AG10803 (cell line): ENCODE results near the gene CPLX1.

Experiments
- DNase-seq: peaks from one replicate; pipeline ENCODE4 v3.0.0; 2010; ENCODE audit warnings: low read depth
- H3K4me3 ChIP-seq: 2 replicates; pipeline ENCODE4 v1.5.1; 2011; ENCODE audit warnings: mild to moderate bottlenecking, low read length, control low read depth
- CTCF ChIP-seq: conservative IDR thresholded peaks from 2 replicates; pipeline ENCODE4 v1.5.1; 2011; ENCODE audit warnings: mild to moderate bottlenecking, low read length, control low read depth, inconsistent platforms

Gene CPLX1

GRCh38 chr4:864456-865120 is 38.7 kb upstream of the CPLX1 start:
- no peak overlapping the region for H3K4me3 ChIP-seq
- DNase-seq, result no peak
- no peak for TF ChIP-seq CTCF

DNA sequence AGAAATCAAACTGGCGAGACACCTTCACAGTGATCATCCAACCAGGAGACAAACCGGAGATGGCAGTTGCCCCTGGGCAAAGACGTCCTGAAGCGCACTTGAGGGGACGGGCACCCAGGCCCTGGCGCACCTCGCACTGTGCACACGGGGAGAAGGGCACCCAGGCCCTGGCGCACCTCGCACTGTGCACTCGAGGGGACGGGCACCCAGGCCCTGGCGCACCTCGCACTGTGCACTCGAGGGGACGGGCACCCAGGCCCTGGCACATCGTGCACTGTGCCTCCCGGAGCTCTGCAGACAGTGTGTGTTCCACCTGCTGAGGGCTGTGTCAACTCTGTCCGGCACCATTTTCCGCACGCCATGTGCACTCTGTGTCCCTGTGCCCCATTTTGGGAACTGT is 34.6 kb upstream of the CPLX1 start:
- H3K4me3 ChIP-seq, result no peak overlapping the region
- DNase-seq, result no peak
- TF ChIP-seq CTCF, result no peak

DNA sequence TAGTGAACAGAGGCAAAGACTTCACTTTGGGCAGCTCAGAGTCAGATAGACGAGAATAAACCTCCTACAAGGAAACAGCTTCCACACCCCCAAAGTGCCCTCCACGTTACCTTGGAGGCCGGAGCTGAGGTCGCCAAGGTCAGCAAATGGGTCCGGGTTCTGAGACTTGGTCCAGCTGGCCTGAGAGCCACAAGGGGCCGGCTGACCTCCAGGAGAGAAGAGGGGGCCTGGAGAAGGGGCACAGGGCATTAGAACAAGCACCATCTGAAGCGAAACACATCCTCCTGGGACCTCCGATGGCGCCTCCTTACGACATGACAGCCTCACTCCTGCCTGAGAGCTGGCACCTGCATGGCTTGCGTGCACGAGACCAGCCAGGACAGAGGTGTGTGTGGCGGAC is 33.6 kb upstream of the CPLX1 start:
- H3K4me3 ChIP-seq, result no peak overlapping the region
- TF ChIP-seq CTCF, result no peak
- no peak for DNase-seq

GRCh38 chr4:858831-859451 is 33.0 kb upstream of the CPLX1 start:
- no peak overlapping the region for H3K4me3 ChIP-seq
- TF ChIP-seq CTCF, result no peak
- DNase-seq, result no peak

DNA sequence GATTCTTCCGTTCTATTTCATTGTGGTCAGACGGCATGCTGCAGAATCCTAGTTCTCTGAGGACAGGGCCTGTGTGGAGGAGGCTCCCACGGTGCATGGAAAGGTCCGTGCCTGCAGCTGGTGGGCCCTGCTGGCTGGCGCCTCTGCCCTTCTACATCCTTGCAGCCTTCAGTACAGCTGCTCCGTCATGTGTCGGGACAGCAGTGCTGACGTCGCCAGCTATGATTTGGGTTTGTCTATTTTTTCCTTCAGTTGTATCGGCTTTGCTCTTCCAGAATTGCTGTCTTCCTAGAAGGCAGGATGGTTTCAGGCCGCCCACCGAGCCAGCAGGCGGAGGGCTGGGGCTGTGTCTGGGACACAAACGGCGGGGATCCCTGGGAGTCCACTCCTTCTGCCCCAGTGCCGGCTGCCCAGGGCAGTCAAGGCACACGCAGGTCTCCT is 32.1 kb upstream of the CPLX1 start:
- DNase-seq, result no peak
- no peak overlapping the region for H3K4me3 ChIP-seq
- TF ChIP-seq CTCF, result no peak

DNA sequence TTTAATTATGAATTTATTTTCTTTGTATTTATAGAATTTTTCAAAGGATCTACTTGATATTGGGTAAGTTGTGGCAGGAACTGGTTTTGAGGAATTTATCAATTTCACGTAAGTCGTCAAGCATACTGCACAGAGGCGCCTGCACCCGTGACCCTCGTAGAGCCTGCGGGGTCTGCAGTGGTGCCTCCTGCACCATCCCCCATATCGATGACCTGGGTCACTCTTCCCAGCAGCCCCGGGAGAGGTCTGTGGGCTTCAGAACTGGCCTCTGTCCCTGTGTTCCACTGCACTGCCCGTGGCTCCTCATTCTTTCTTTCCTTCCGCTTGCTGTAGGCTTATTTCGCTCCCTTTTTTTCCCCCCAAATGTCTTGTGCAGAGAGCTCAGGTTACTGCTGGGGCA is 31.5 kb upstream of the CPLX1 start:
- TF ChIP-seq CTCF, result no peak
- no peak for DNase-seq
- H3K4me3 ChIP-seq, result no peak overlapping the region

DNA sequence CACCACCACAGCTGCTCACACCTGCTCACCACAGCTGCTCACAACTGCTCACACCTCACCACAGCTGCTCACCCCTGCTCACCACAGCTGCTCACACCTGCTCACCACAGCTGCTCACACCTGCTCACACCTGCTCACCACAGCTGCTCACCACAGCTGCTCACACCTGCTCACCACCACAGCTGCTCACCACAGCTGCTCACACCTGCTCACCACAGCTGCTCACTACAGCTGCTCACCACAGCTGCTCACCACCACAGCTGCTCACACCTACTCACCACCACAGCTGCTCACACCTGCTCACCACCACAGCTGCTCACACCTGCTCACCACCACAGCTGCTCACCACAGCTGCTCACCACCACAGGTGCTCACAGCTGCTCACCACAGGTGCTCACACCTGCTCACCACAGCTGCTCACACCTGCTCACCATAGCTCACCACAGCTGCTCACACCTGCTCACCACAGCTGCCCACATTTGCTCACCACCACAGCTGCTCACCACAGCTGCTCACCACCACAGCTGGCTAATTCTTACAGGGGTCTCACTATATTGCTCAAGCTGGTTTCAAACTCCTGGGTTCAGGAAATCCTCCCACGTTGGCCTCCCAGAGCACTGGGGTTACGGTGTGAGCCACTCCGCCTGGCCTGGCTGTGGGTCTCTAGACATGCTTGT is 30.4 kb upstream of the CPLX1 start:
- no peak overlapping the region for H3K4me3 ChIP-seq
- no peak for TF ChIP-seq CTCF
- no peak for DNase-seq
